Esophagus squamous epithelium (tissue), 4 donors: Measurements from ENCODE around the gene IL17RE.

Experiments
- CTCF ChIP-seq, 6 experiments: fragments of 450-650 bp in 4 of 6; fragments of 200-600 bp in 2 of 6; sonication (generic) in 2 of 6; IDR thresholded peaks; one replicate each; pipeline ENCODE4 v1.5.1; 2016 to 2019; ENCODE audit warnings: antibody characterized with exemption in 6 of 6, mild to moderate bottlenecking in 4 of 6, moderate library complexity in 4 of 6
- POLR2A ChIP-seq, 4 donors: fragments of 450-650 bp; IDR thresholded peaks; one replicate each; pipeline ENCODE4 v1.6.1; 2017; ENCODE audit warnings: antibody characterized with exemption in 4 of 4, mild to moderate bottlenecking in 4 of 4, moderate library complexity in 3 of 4

GRCh38 chr3:9909221-9910013, 6.8 kb downstream of the IL17RE start:
- no peak for TF ChIP-seq POLR2A (IDR thresholded peaks at IDR 0.05)
- TF ChIP-seq CTCF (IDR thresholded peaks at IDR 0.05), result no peak
